ENCODE measurements around the gene LRP8. TPM values are rescaled to one million over a fixed set of nuclear protein-coding genes. Genes with fewer than 3 reads are reported as not detected.

Gene LRP8
- total RNA-seq, 6 experiments from 2014 or later, result 0.21 to 1.2 (median 0.56) TPM

- intact Hi-C loops (cut with DNase I), result no loop called here
- TF ChIP-seq POLR2A (IDR thresholded peaks at IDR 0.05), result no peak
- no peak for TF ChIP-seq CTCF (IDR thresholded peaks at IDR 0.05)
These were observed 65.9 kb downstream of the LRP8 start for GRCh38 chr1:53262000-53262399.

GRCh38 chr1:53260631-53261247, 67.1 kb downstream of the LRP8 start:
- Histone ChIP-seq H3K27me3 (no peaks in the 10 kb centered on the region), H3K36me3 (no peaks in the 10 kb centered on the region), H3K27ac (no peak overlapping the region), H3K4me3 (no peak overlapping the region), H3K9me3 (no peaks in the 10 kb centered on the region), H3K4me1 (no peaks in the 10 kb centered on the region)
- TF ChIP-seq CTCF (IDR thresholded peaks at IDR 0.05) (no peak), POLR2A (IDR thresholded peaks at IDR 0.05) (no peak)
- 62% methylated on average over 3 of the region's 4 CpGs for WGBS (ENCODE audit: insufficient coverage, low coverage, low lambda C conversion rate, missing lambda C conversion rate)
- no peak for ATAC-seq
- DNase-seq, result no peak
- intact Hi-C loops (cut with DNase I), result no loop called here

More at GRCh38 chr1:53262000-53262399, 65.9 kb downstream of the LRP8 start:
- Histone ChIP-seq H3K4me3 (no peak overlapping the region), H3K4me1 (no peaks in the 10 kb centered on the region), H3K27me3 (no peaks in the 10 kb centered on the region), H3K36me3 (no peaks in the 10 kb centered on the region), H3K9me3 (no peaks in the 10 kb centered on the region), H3K27ac (no peak overlapping the region)
- WGBS (ENCODE audit: insufficient coverage, low coverage, low lambda C conversion rate, missing lambda C conversion rate), result no CpG with 5 or more reads among the region's 3 CpGs
- DNase-seq (no peak), ATAC-seq (no peak)

- Histone ChIP-seq H3K36me3 (no peaks in the 10 kb centered on the region), H3K4me1 (no peaks in the 10 kb centered on the region), H3K4me3 (no peak overlapping the region), H3K27ac (no peak overlapping the region), H3K27me3 (no peaks in the 10 kb centered on the region), H3K9me3 (no peaks in the 10 kb centered on the region)
- 83% methylated on average over 2 of the region's 2 CpGs for WGBS (ENCODE audit: insufficient coverage, low coverage, low lambda C conversion rate, missing lambda C conversion rate)
- DNase-seq (no peak), ATAC-seq (no peak)
- intact Hi-C loops (cut with DNase I), result no loop called here
- no peak for TF ChIP-seq CTCF (IDR thresholded peaks at IDR 0.05)
- no peak for TF ChIP-seq POLR2A (IDR thresholded peaks at IDR 0.05)
These were observed 67.9 kb downstream of the LRP8 start for GRCh38 chr1:53259932-53260331.

GRCh38 chr1:53258216-53258615, 69.7 kb downstream of the LRP8 start:
- no peaks in the 10 kb centered on the region for H3K9me3 ChIP-seq
- no peak overlapping the region for H3K27ac ChIP-seq
- no peaks in the 10 kb centered on the region for H3K36me3 ChIP-seq
- H3K27me3 ChIP-seq, result no peaks in the 10 kb centered on the region
- H3K4me3 ChIP-seq, result no peak overlapping the region
- no peak for ATAC-seq
- no peaks in the 10 kb centered on the region for H3K4me1 ChIP-seq
- no CpG with 5 or more reads among the region's 1 CpG for WGBS (ENCODE audit: insufficient coverage, low coverage, low lambda C conversion rate, missing lambda C conversion rate)
- intact Hi-C loops (cut with DNase I), result no loop called here
- DNase-seq, result no peak
- TF ChIP-seq POLR2A (IDR thresholded peaks at IDR 0.05), result no peak
- TF ChIP-seq CTCF (IDR thresholded peaks at IDR 0.05), result no peak
